Measurements from ENCODE around the gene GEN1.
"Not testable (repeated sequence)": the region's sequence is repeated elsewhere in the genome, so short reads cannot be mapped to it uniquely, and the experiment has no call there.

DNA sequence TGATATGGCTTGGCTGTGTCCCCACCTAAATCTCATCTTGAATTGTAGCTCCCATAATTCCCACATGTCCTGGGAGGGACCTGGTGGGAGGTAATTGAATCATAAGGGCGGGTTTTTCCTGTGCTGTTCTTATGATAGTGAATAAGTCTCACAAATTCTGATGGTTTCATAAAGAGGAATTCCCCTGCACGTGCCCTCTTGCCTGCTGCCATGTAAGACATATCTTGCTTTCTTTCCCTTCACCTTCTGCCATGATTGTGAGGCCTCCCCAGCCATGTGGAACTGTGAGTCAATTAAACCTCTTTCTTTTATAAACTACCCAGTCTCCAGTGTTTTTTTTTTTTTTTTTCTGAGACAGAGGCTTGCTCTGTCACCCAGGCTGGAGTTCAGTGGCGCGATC lies 69.7 kb downstream of the GEN1 start:
- TF ChIP-seq POLR2AphosphoS5 (IDR thresholded peaks at IDR 0.05); CTCF (IDR thresholded peaks at IDR 0.05 in 8 of 11, conservative IDR thresholded peaks at IDR 0.05 in 3 of 11): not testable (repeated sequence)
